ENCODE results near the gene ITPA.

Gene ITPA

DNA sequence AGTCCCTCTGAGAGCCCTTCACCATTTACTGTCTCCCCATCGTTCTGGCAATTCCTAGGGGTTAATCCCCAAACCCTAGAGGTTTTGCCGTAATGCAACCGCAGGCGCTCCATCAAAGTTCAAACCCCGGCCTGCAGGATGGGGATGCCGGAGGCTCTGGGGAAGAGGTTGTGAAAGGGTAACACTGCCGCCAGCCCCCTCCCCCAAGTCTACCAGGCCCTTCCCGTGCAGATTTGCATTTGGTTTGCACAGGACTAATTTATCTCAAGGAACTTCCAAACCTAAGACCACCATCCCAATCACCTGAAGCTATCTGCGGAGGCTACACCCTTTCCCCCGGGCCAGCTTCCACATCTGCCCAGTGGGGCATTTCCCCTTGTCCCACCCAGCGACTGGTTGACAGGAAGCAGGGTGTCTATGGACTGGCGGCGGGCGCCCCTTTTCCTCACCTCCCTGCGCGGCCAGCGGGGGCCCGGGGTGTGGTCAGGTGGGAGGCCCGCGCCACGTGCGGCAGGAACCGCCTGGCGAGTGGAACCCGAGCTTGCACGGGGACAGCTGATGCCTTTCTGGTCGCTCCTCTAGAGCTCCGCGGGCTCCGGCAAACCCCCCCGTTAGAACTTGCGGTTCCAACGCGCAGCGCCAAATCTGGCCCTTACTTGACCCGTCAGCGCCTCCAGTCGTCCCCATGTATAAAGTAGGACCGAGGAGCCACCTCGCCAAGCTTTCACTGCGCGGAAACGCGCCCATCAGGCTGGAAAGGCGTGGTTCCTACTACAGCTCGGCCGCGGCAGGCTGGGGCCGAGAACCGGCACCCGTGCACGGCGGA, 39.1 kb downstream of the ITPA start:
- DNase-seq, result no peak

DNA sequence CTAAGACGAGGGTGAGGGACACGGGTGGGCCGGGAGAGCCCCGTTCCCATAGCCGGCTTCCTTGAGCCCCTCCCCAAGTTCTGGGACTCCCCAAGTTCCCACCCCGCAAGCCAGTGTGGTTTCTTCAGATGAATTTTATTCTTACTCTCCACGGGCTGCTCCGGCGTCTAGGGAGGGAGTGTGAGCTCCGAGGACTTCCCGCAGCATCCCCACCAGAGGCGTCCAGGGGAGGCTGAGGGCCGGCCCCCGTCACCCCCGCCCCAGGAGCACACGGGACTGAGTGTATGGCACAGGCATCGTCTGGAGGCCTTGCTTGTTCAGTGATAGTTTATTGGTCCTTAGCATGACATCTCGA, 39.7 kb downstream of the ITPA start:
- no peak for DNase-seq

DNA sequence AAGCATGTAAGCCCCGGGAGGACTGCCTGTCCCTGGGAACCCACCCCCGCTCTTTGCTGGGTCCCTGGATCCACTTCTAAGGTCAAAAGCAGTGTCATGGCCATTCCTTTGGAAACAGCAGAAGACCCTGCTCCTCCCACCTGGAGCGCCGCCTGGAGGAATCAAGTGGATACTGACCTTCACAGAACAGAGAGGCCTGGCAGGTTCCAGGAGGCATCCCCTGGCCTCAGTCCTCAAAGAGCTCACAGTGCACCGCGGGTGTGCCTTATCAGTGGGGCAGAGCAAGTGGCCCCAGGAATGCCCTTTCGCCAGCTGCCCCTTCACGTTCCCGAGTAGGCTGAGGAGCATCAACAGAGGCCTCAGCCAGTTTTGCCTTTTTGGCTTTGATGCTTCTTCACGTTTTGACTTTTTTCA, 40.8 kb downstream of the ITPA start:
- no peak for DNase-seq

DNA sequence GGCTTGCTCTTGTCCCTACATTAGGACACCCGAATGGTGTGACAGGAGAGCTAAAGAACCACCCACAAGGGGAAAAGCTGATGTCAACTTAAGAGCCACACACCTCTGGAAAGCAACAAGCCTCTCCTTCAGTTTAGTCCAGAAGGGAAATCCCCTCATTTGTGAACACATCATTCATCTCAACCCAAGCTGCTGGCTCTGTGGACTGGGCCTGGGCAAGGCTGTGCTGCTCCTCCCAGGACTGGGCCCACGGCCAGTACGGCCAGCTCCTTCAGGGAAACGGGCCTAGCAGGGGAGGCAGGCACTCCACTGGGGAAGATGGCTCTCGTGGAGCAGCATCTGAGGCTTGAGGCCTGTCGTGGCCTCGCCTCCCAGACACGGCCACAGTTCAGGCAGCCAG, 42.5 kb downstream of the ITPA start:
- DNase-seq, result no peak

DNA sequence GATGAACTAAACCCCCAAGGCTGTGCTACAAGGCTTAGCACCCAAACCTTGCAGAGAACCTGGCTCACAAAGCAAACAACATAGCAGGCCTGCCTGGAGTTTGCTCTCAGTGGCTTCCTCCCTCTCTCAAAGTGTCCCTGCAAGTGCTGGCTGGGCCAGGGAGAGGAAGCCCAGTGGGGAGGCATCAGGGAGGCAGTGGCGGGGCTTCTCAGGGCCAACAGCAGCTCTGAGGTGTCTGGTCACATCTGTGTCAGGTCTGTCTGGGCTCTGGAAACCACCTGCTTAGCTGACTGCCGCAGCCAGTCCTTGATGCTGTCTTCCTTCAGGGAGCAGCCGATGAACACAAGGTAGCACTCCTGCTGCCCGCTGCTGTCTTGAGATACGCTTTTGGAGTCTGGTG, 46.4 kb downstream of the ITPA start:
- no peak for DNase-seq

DNA sequence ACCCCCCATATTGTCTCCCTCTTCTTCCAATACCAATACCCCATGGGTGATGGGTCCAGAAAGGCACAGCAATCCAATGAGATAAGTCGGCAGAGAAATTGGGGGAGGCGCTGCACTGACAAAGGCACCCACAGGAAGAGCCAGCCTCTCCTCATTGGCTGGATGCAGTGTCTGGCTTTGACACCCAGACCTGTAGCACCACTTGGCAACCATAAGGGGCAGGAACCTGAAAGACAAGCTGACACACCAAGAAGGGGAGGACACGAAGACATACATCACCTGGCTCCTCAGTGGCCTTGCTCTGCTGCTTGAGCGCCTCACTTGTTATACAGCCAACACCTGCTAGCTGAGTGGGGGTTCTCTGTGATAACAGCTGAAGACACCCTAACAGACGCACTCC, 49.1 kb downstream of the ITPA start:
- no peak for DNase-seq

DNA sequence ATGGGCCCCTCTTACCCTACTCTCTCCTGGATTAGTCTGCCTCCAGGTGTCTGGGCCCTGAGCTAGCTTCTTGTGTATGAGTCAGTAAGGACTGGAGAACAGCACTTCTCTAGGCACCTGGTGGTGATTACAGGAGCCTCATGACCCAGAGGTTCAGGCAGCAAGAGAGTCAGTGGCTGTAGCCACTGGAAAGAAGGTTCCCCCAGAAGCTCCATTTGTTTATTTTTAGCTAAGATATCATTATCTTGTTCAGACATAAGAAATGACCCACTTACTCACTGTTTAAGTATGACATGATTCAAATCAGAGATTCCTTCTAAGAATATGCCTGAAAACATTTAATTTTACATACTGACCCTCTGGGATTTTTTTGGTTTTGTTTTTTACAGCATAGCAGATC, 53.3 kb downstream of the ITPA start:
- no peak for DNase-seq

DNA sequence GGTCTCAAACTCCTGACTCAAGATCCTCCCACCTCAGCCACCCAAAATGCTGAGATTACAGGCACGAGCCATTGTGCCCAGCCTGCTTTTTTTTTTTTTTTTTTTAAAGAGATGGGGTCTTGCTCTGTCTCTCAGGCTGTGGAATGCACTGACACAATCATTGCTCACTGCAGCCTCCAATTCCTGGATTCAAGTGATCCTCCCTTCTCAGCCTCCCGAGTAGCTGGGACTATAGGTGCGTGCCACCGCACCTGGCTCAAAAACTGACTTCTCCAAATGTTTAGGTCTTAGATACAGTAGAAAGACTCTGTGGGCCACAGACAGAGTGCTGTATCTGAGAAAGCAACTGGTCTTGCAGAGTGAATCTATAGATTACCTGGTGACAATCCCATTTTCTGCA, 60.8 kb downstream of the ITPA start:
- no peak for DNase-seq

DNA sequence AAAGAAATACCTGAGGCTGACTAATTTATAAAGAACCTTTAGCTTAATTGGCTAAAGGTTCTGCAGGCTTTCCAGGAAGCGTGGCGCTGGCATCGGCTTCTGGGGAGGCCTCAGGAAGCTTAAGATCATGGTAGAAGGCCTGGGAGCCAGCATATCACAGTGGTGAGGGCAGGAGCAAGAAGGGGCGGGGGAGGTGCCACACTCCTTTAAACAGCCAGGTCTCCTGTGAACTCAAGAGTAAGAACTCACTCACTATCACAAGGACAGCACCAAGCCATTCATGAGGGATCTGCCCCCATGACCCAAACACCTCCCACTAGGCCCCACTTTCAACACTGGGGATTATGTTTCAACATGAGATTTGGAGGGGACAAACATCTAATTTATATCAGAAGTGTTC, 64.1 kb downstream of the ITPA start:
- DNase-seq, result no peak

Measured in CD4-positive, alpha-beta T cell treated with Interleukin-1 beta for 1 hour (primary cell).